ENCODE data around the gene TIGD2.
"Not testable (repeated sequence)": the region's sequence is repeated elsewhere in the genome, so short reads cannot be mapped to it uniquely, and the experiment has no call there.

TIGD2 gene

GRCh38 chr4:89119836-89120235, 8.5 kb downstream of the TIGD2 start:
- no peak for DNase-seq

- DNase-seq: no peak
These were observed 10.2 kb downstream of the TIGD2 start for GRCh38 chr4:89121387-89122068.

- DNase-seq: no peak
These were observed 12.1 kb downstream of the TIGD2 start for GRCh38 chr4:89123451-89123851.

- no peak for DNase-seq
These were observed 14.8 kb downstream of the TIGD2 start for GRCh38 chr4:89125901-89126782.

- no peak for DNase-seq
These were observed 17.8 kb downstream of the TIGD2 start for GRCh38 chr4:89129080-89129640.

- DNase-seq: no peak
These were observed 23.5 kb downstream of the TIGD2 start for GRCh38 chr4:89134775-89135319.

GRCh38 chr4:89136525-89136924, 25.2 kb downstream of the TIGD2 start:
- no peak for DNase-seq

- DNase-seq: no peak
These were observed 25.9 kb downstream of the TIGD2 start for GRCh38 chr4:89137231-89137630.

- no peak for DNase-seq
These were observed 26.4 kb downstream of the TIGD2 start for GRCh38 chr4:89137695-89138094.

GRCh38 chr4:89140168-89140759, 28.9 kb downstream of the TIGD2 start:
- no peak for DNase-seq

- no peak for DNase-seq
These were observed 31.6 kb downstream of the TIGD2 start for GRCh38 chr4:89142691-89143669.

- not testable (repeated sequence) for DNase-seq
These were observed 33.3 kb downstream of the TIGD2 start for GRCh38 chr4:89144652-89145051.

- no peak for DNase-seq
These were observed 34.9 kb downstream of the TIGD2 start for GRCh38 chr4:89146196-89146595.

GRCh38 chr4:89152972-89153371, 41.6 kb downstream of the TIGD2 start:
- no peak for DNase-seq

GRCh38 chr4:89156174-89156914, 45.0 kb downstream of the TIGD2 start:
- DNase-seq: no peak

GRCh38 chr4:89157488-89158024, 46.2 kb downstream of the TIGD2 start:
- no peak for DNase-seq

GRCh38 chr4:89158884-89159503, 47.7 kb downstream of the TIGD2 start:
- DNase-seq: no peak

GRCh38 chr4:89160806-89161205, 49.5 kb downstream of the TIGD2 start:
- no peak for DNase-seq

GRCh38 chr4:89161841-89162240, 50.5 kb downstream of the TIGD2 start:
- DNase-seq: no peak

GRCh38 chr4:89162496-89162895, 51.2 kb downstream of the TIGD2 start:
- no peak for DNase-seq
